OCI-LY3 (cell line): Measurements from ENCODE around the gene CCN6.

Experiments
- H2AFZ ChIP-seq: fragments of 200-600, 300-600 bp; shearing (Covaris generic); 2 replicates; pipeline ENCODE4 v1.6.0; 2014; ENCODE audit warnings: antibody characterized with exemption, low read depth, low read length
- H3K27ac ChIP-seq: fragments of 200-600, 300-600 bp; sonication (generic); 2 replicates; pipeline ENCODE4 v1.5.1; 2014; ENCODE audit warnings: mild to moderate bottlenecking, low read length, moderate library complexity, mixed read lengths
- H3K27me3 ChIP-seq: fragments of 200-600, 300-600 bp; sonication (generic); 2 replicates; pipeline ENCODE4 v1.6.1; 2014; ENCODE audit warnings: low read depth, low read length, mixed read lengths
- H3K36me3 ChIP-seq: fragments of 200-600, 300-600 bp; sonication (generic); replicated peaks from 2 replicates; pipeline ENCODE3; 2014; ENCODE audit warnings: low read depth, low read length, mixed read lengths
- H3K4me1 ChIP-seq: fragments of 300-600, 200-600 bp; sonication (generic); 2 replicates; pipeline ENCODE4 v1.6.1; 2014; ENCODE audit warnings: low read length, mixed read lengths
- H3K4me2 ChIP-seq: fragments of 200-600, 300-600 bp; sonication (generic); 2 replicates; pipeline ENCODE4 v1.6.1; 2014; ENCODE audit warnings: low read length, mixed read lengths
- H3K4me3 ChIP-seq: fragments of 300-600, 200-600 bp; sonication (generic); 2 replicates; pipeline ENCODE4 v1.5.1; 2014; ENCODE audit warnings: antibody characterized with exemption, mild to moderate bottlenecking, low read length, moderate library complexity
- H3K79me2 ChIP-seq: fragments of 300-600, 200-600 bp; shearing (Covaris generic); 2 replicates; pipeline ENCODE4 v1.6.1; 2014; ENCODE audit warnings: mild to moderate bottlenecking, low read length, mixed read lengths
- H3K9ac ChIP-seq: fragments of 300-600, 200-600 bp; shearing (Covaris generic); 2 replicates; pipeline ENCODE4 v1.6.0; 2014; ENCODE audit warnings: mild to moderate bottlenecking, low read length, moderate library complexity
- H3K9me3 ChIP-seq: fragments of 200-600, 300-600 bp; shearing (Covaris generic); 2 replicates; pipeline ENCODE4 v1.6.1; 2014; ENCODE audit warnings: low read length, mixed read lengths; ENCODE audit not compliant: insufficient read depth
- H4K20me1 ChIP-seq: fragments of 200-600, 300-600 bp; sonication (generic); 2 replicates; pipeline ENCODE4 v1.6.1; 2016; ENCODE audit warnings: low read length, mixed read lengths; ENCODE audit not compliant: insufficient read depth
- EZH2phosphoT487 ChIP-seq: fragments of 200-600 bp; shearing (Covaris generic); IDR thresholded peaks from 2 replicates; pipeline ENCODE4 v1.6.1; 2018; ENCODE audit warnings: antibody characterized with exemption, mixed run types, low read depth
- TF ChIP-seq, protein P1 (sequence below): fragments of 200-600, 300-600 bp; sonication (generic); IDR thresholded peaks from 2 replicates; pipeline ENCODE4 v1.5.1; 2014; ENCODE audit warnings: antibody characterized with exemption, low read length, low read depth

The CCN6 gene

DNA sequence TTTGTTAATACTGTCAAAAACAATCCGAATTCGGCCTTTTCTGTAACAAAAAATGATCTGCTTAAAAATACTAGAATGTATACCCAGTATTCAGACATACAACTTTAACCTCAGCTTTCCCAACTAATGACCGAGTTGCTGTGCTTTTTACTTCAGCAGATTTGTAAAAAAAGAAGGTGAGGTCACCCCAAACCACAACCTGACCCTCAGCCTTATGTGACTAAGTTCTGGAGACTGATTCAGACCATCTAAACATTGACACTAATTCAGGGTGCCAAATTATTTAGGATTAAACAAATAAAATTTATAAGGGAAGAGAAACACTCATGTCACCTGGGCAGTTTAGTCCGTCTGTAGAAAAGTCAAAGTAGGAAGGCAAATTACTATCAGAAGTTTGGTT is 7.7 kb downstream of the CCN6 start:
- H3K4me1 ChIP-seq, result no peaks in the 10 kb centered on the region
- H3K4me3 ChIP-seq, result no peak overlapping the region
- no peaks in the 10 kb centered on the region for H3K9me3 ChIP-seq
- no peaks in the 10 kb centered on the region for H3K79me2 ChIP-seq
- no peak overlapping the region for H3K9ac ChIP-seq
- H3K4me2 ChIP-seq, result no peak overlapping the region
- H3K36me3 ChIP-seq, result no peaks in the 10 kb centered on the region
- no peak overlapping the region for H3K27ac ChIP-seq
- no peaks in the 10 kb centered on the region for H3K27me3 ChIP-seq
- no peak overlapping the region for H2AFZ ChIP-seq
- no peaks in the 10 kb centered on the region for H4K20me1 ChIP-seq
- no peak for TF ChIP-seq EZH2phosphoT487
- TF ChIP-seq, protein P1, sequence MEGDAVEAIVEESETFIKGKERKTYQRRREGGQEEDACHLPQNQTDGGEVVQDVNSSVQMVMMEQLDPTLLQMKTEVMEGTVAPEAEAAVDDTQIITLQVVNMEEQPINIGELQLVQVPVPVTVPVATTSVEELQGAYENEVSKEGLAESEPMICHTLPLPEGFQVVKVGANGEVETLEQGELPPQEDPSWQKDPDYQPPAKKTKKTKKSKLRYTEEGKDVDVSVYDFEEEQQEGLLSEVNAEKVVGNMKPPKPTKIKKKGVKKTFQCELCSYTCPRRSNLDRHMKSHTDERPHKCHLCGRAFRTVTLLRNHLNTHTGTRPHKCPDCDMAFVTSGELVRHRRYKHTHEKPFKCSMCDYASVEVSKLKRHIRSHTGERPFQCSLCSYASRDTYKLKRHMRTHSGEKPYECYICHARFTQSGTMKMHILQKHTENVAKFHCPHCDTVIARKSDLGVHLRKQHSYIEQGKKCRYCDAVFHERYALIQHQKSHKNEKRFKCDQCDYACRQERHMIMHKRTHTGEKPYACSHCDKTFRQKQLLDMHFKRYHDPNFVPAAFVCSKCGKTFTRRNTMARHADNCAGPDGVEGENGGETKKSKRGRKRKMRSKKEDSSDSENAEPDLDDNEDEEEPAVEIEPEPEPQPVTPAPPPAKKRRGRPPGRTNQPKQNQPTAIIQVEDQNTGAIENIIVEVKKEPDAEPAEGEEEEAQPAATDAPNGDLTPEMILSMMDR, result no peak

DNA sequence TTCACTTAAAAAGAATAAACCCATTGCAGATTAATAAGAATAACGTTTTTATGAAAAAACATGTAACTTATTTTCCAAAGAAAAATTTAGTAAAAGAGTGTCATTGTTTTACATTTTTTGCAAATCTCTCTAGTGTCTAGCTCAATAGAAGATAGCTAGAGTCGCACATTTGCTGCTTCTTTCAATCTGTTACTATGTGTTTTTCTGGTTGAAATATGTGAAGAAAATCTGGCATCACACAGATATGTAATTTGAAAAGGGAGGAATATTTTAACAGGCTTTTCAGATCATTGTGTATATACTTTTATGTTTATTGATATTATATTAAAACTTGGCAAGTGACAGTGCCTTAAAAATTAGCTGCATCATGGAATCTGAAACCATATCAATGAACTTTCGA is 9.1 kb downstream of the CCN6 start:
- Histone ChIP-seq H3K9me3 (no peaks in the 10 kb centered on the region), H3K4me3 (no peak overlapping the region), H3K4me1 (no peaks in the 10 kb centered on the region), H3K9ac (no peak overlapping the region), H3K79me2 (no peaks in the 10 kb centered on the region), H3K27ac (no peak overlapping the region), H3K36me3 (no peaks in the 10 kb centered on the region), H2AFZ (no peak overlapping the region), H3K4me2 (no peak overlapping the region), H4K20me1 (no peaks in the 10 kb centered on the region), H3K27me3 (no peaks in the 10 kb centered on the region)
- TF ChIP-seq EZH2phosphoT487, result no peak
- TF ChIP-seq, protein P1, result no peak

DNA sequence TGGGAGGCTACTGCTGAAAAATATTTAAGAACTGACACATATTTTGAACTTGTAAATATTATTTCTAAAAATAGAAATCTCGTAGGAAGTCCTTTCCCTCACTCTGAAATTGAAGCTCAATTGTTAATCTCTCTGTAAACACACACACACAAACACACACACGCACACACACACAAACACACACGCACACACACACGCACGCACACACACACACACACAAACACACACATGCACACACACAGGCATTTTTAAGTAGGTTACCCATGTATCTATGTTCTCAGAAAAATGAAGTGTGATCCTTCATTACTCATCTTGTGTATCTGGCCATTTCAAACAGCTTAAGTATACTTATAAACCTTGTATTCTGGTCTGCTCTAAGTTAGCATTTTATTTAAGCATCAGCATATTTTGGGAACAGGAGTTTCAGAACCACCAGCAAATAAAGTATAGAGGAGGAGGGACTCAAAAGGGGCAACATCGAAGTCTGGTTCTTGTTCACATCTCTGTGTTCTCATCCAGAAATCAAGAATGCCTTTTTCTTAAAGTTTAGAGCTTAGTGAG is 11.6 kb downstream of the CCN6 start:
- Histone ChIP-seq H3K9ac (no peak overlapping the region), H3K27me3 (no peaks in the 10 kb centered on the region), H3K4me2 (no peak overlapping the region), H2AFZ (no peak overlapping the region), H3K9me3 (no peaks in the 10 kb centered on the region), H4K20me1 (no peaks in the 10 kb centered on the region), H3K79me2 (no peaks in the 10 kb centered on the region), H3K27ac (no peak overlapping the region), H3K4me3 (no peak overlapping the region), H3K4me1 (no peaks in the 10 kb centered on the region), H3K36me3 (no peaks in the 10 kb centered on the region)
- TF ChIP-seq, protein P1, result no peak
- no peak for TF ChIP-seq EZH2phosphoT487

DNA sequence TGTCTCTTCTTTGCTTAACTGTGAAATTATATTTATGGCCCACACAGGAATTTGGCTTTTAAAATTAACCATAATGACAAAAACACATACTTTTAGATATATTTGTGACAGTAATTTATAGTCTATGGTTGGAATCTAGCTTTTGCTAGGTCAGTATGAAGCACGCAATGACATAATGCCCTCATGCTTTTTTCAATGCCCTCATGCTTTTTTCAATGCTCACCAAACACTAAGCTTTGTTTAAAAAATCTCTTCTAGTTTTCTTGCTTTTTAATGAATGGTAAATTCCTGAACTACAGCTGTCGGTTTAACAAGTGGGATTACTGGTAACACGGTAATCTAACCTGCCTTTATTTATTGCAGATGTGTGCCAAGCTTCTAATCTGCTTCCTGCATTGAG is 12.7 kb downstream of the CCN6 start:
- Histone ChIP-seq H3K27ac (no peak overlapping the region), H3K4me2 (no peak overlapping the region), H3K36me3 (no peaks in the 10 kb centered on the region), H3K4me1 (no peaks in the 10 kb centered on the region), H3K9ac (no peak overlapping the region), H2AFZ (no peak overlapping the region), H3K27me3 (no peaks in the 10 kb centered on the region), H3K4me3 (no peak overlapping the region), H4K20me1 (no peaks in the 10 kb centered on the region), H3K79me2 (no peaks in the 10 kb centered on the region), H3K9me3 (no peaks in the 10 kb centered on the region)
- TF ChIP-seq, protein P1, result no peak
- TF ChIP-seq EZH2phosphoT487, result no peak
